NB4 (cell line): ENCODE data around the gene DHX30.
"Not testable (repeated sequence)": the region's sequence is repeated elsewhere in the genome, so short reads cannot be mapped to it uniquely, and the experiment has no call there.

Experiments
- DNase-seq: peaks from one replicate; pipeline ENCODE4 v3.0.0; 2010; ENCODE audit warnings: low read depth
- H3K4me3 ChIP-seq: one replicate; pipeline ENCODE4 v1.5.1; 2011; ENCODE audit warnings: mild to moderate bottlenecking, low read depth, low read length, moderate library complexity
- MYC ChIP-seq: IDR thresholded peaks from 2 replicates; pipeline ENCODE4 v1.6.1; 2011; ENCODE audit warnings: low read depth, low read length
- POLR2A ChIP-seq: IDR thresholded peaks from 2 replicates; pipeline ENCODE4 v1.6.1; 2011; ENCODE audit warnings: mild to moderate bottlenecking; ENCODE audit not compliant: insufficient read length; ENCODE audit errors: extremely low read depth
- TF ChIP-seq, protein P1 (sequence below): IDR thresholded peaks from 2 replicates; pipeline ENCODE4 v1.6.1; 2011; ENCODE audit warnings: low read depth, low read length
- TF ChIP-seq, protein P2 (sequence below): IDR thresholded peaks from one replicate; pipeline ENCODE4 v1.5.1; 2012; ENCODE audit warnings: low read depth, low read length

Gene DHX30

DNA sequence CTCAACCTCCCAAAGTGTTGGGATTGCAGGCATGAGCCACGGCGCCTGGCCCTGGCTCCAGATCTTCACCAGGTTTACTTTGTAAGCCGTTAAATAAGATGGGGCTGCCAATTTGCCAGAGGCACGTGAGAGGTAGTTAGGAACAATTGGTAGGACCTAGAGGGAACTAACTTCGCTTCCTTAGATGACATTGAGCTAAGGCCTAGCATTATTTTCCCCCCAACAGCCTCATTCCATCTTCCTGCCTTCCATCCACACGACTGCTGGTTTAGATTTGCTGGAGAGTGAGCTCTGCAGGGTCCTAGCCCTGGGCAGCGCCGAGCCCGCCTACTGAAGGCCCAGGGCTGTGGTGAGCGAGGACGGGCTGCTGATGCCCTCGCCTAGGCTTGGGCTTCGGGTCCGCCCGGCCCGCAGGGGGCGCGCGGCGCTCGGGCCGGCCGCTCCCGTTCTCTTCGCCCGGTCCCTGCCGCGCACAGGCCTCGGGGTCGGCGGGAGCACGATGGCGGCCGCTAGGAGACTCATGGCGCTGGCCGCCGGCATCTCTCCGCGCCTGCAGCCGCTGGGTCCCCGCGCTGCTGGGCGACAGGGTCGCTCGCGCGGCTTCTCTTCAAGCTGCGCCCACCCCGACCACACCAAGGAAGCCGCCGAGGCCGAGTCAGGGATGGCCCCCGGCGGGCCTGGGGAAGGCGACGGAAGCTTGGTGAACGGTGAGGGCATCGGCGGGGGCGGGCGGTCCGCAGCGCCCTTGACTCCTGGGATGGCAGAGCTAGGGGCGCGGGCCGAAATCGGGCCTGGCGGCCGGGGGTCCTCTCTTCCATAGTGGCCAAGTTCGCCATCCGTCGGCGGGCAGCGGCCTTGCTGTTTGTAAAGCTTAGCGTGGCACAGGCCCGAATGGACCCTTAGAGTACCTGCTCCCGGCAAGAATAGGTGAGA lies 21.9 kb downstream of the DHX30 start:
- TF ChIP-seq, protein P1, sequence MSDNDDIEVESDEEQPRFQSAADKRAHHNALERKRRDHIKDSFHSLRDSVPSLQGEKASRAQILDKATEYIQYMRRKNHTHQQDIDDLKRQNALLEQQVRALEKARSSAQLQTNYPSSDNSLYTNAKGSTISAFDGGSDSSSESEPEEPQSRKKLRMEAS = 0 out of 2 replicates have a peak, but pooled peaks have one; percentile 41
- TF ChIP-seq MYC (peak; percentile 76; the same call in 1 of the 2 replicates), POLR2A (peak; percentile 56)
- TF ChIP-seq, protein P2, sequence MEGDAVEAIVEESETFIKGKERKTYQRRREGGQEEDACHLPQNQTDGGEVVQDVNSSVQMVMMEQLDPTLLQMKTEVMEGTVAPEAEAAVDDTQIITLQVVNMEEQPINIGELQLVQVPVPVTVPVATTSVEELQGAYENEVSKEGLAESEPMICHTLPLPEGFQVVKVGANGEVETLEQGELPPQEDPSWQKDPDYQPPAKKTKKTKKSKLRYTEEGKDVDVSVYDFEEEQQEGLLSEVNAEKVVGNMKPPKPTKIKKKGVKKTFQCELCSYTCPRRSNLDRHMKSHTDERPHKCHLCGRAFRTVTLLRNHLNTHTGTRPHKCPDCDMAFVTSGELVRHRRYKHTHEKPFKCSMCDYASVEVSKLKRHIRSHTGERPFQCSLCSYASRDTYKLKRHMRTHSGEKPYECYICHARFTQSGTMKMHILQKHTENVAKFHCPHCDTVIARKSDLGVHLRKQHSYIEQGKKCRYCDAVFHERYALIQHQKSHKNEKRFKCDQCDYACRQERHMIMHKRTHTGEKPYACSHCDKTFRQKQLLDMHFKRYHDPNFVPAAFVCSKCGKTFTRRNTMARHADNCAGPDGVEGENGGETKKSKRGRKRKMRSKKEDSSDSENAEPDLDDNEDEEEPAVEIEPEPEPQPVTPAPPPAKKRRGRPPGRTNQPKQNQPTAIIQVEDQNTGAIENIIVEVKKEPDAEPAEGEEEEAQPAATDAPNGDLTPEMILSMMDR = peak; percentile 68
- H3K4me3 ChIP-seq = peak overlapping the region; percentile 89
- peak; percentile 89 for DNase-seq

DNA sequence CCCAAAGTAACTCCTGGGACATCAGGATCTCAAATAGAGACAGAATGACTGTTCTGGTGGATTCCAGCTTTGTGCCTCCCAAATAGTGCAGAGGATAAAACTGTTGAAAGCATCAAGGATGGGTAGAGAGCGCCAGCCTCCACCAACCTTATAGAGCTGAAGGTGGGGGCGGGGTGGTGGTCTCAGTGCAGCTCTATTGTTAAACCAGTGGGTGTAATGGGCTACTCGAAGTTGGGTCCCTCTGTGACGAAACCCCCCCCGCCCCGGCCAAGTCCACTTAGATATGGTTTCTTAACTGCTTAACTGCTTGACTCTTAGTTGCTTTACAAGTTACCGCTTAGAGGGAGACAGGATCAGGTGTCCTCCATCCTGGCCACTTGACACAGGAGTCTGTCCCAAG lies 22.7 kb downstream of the DHX30 start:
- TF ChIP-seq MYC (no peak), POLR2A (no peak)
- TF ChIP-seq, protein P1 = no peak
- TF ChIP-seq, protein P2 = no peak
- H3K4me3 ChIP-seq = peak overlapping the region; percentile 89
- DNase-seq = peak; percentile 27

DNA sequence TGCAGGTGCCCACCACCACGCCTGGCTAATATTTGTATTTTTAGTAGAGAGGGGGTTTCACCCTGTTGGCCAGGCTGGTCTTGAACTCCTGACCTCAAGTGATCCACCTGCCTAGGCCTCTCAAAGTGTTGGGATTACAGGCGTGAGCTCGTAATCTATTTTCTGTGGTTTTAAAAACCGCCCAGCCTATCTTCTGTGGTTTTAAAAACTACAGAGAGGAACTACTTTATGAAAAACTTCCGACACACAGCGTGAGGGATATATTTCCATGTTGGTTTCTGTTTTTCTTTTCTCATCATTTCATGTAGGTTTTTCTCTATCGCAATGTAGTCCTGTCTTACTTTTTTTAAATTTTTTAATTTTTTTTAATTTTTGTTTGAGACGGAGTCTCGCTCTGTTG lies 26.5 kb downstream of the DHX30 start:
- H3K4me3 ChIP-seq = not testable (repeated sequence)
- DNase-seq = peak; percentile 43

DNA sequence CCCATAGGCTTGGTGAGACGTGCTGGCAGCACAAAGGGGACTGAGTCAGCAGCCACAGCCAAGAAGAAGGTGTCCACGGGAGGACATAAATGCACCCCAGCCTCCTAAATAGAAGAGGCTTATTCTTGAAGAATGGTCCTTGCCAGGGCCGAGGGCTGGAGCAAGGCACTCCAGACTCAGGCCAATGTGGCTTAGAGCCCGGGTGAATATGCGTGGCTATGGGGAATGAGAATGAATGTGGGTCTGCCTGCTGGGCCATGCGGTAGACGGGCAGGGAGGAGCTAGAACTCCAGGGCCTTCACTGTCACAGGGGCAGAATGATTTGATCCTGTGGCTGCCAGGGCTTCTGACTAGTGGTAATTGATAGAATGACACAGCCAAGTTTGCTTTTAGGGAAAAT lies 34.0 kb downstream of the DHX30 start:
- H3K4me3 ChIP-seq = no peak overlapping the region
- DNase-seq = no peak
- TF ChIP-seq POLR2A (no peak), MYC (no peak)
- TF ChIP-seq, protein P1 = no peak
- TF ChIP-seq, protein P2 = no peak

DNA sequence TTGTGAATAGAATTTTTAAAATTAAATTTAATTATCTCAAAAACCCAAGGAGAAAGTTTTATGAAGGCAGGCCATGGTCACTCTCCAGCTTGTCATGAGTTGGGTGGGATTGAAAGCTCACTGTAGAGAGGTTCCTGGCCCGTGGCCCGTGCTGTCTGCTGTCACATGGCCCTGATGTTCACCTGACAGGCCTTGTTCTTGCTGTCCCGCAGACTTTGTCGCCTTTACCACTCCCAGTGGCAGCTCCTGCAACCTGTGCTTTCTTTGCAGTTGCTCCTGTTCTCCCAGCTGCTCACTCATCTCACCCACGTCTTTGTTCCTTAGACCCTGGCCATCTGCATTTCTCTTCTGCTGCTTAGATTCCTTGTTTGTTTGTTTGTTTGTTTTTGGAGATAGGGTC lies 35.6 kb downstream of the DHX30 start:
- no peak for DNase-seq
- TF ChIP-seq, protein P2 = no peak
- TF ChIP-seq POLR2A (no peak), MYC (no peak)
- TF ChIP-seq, protein P1 = no peak
- no peak overlapping the region for H3K4me3 ChIP-seq

DNA sequence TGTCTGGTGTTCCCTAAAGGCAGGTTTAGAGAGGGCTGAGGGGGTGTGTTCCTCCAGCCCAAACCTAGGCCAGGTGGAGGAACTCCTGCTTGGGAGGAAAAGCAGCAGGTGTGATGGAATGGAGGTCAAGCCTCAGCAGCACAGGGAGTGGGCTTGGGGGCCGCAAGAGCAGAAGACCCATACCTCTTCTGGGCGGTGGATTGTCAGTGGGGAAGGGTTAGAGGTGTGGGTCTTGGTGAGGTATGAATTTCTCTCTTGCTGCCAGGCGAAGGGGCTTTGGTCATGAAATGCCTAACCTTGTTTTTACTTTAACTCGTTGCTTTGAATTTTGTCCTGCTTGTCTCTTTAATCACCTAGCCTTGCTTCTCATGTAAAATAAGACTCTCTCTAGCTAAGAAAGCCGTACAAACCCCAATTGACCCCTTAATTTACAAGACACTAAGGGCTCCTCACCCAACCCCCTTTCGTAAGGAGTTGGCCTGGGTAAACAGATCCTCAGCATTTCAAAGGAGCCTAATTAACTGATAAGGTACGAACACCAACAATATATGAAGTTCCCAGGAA lies 38.9 kb downstream of the DHX30 start:
- TF ChIP-seq, protein P2 = no peak
- TF ChIP-seq, protein P1 = no peak
- TF ChIP-seq MYC (no peak), POLR2A (no peak)
- no peak overlapping the region for H3K4me3 ChIP-seq
- no peak for DNase-seq
